Peyer's patch (tissue), 4 donors: Measurements from ENCODE around the gene RAB40C.

Experiments
- POLR2A ChIP-seq, 2 donors: fragments of 450-650 bp; IDR thresholded peaks; one replicate each; pipeline ENCODE4 v1.5.1; 2017; ENCODE audit warnings: antibody characterized with exemption in 2 of 2, mild to moderate bottlenecking in 2 of 2, moderate library complexity in 2 of 2
- TF ChIP-seq, protein P1 (sequence below), 6 experiments: fragments of 450-650 bp in 4 of 6; fragments of 200-600 bp in 2 of 6; sonication (generic) in 1 of 6; IDR thresholded peaks; one replicate each; pipeline ENCODE4 v1.5.1; 2017 to 2019; ENCODE audit warnings: antibody characterized with exemption in 6 of 6, mild to moderate bottlenecking in 3 of 6, moderate library complexity in 1 of 6

DNA sequence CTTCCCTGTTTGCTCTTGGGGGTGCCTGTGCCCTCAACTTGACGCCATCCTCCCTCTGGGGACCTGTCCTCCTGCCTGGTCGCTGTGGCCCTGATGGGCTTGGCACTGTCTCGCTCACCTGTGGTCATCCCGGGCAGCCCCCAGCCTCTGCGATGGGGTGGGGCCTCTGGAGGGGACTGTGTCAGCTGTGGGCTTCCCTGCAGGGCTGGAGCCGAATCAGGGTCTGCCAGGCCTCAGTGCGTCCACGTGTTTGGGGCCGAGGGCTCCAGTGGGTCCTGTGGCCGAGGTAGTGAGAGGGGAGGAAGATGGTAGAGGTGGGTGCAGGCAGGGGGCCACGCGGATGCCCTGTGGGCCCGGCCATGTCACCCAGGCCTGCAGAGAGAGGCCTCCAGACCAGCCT is 12.1 kb upstream of the RAB40C start:
- TF ChIP-seq, protein P1, sequence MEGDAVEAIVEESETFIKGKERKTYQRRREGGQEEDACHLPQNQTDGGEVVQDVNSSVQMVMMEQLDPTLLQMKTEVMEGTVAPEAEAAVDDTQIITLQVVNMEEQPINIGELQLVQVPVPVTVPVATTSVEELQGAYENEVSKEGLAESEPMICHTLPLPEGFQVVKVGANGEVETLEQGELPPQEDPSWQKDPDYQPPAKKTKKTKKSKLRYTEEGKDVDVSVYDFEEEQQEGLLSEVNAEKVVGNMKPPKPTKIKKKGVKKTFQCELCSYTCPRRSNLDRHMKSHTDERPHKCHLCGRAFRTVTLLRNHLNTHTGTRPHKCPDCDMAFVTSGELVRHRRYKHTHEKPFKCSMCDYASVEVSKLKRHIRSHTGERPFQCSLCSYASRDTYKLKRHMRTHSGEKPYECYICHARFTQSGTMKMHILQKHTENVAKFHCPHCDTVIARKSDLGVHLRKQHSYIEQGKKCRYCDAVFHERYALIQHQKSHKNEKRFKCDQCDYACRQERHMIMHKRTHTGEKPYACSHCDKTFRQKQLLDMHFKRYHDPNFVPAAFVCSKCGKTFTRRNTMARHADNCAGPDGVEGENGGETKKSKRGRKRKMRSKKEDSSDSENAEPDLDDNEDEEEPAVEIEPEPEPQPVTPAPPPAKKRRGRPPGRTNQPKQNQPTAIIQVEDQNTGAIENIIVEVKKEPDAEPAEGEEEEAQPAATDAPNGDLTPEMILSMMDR (IDR thresholded peaks at IDR 0.05): no peak
- no peak for TF ChIP-seq POLR2A (IDR thresholded peaks at IDR 0.05)
